KOPT-K1 (cell line): Measurements from ENCODE around the gene CALN1.

Experiments
- H3K27ac ChIP-seq: fragments of 200-600 bp; sonication (generic); 2 replicates; pipeline ENCODE4 v1.5.1; 2016; ENCODE audit warnings: antibody characterized with exemption, mild to moderate bottlenecking, low read depth, low read length; ENCODE audit not compliant: poor library complexity, severe bottlenecking
- H3K36me3 ChIP-seq: fragments of 200-600 bp; sonication (generic); 2 replicates; pipeline ENCODE4 v1.5.1; 2017; ENCODE audit warnings: antibody characterized with exemption, mild to moderate bottlenecking, low read length, moderate library complexity; ENCODE audit not compliant: insufficient read depth
- H3K9me3 ChIP-seq: fragments of 200-600 bp; sonication (generic); 2 replicates; pipeline ENCODE4 v1.5.1; 2017; ENCODE audit warnings: antibody characterized with exemption, low read length, mild to moderate bottlenecking; ENCODE audit not compliant: insufficient read depth, poor library complexity, severe bottlenecking

CALN1 gene

GRCh38 chr7:71733107-71733870 is 678.8 kb downstream of the CALN1 start:
- no peak overlapping the region for H3K27ac ChIP-seq
- H3K9me3 ChIP-seq = no peaks in the 10 kb centered on the region
- H3K36me3 ChIP-seq = no peaks in the 10 kb centered on the region

- no peaks in the 10 kb centered on the region for H3K9me3 ChIP-seq
- H3K36me3 ChIP-seq = no peaks in the 10 kb centered on the region
Measured at GRCh38 chr7:71731740-71732139, 680.4 kb downstream of the CALN1 start.

More at GRCh38 chr7:71731740-71732139, 680.4 kb downstream of the CALN1 start:
- H3K27ac ChIP-seq = no peak overlapping the region
